Kidney glomerular epithelial cell (primary cell): Measurements from ENCODE around the gene C2orf42.
"Not testable (repeated sequence)": the region's sequence is repeated elsewhere in the genome, so short reads cannot be mapped to it uniquely, and the experiment has no call there.

ENCODE experiments used
- DNase-seq: peaks from one replicate; lab custom pipeline; 2025; lab: John Stamatoyannopoulos, UW

Gene C2orf42

DNA sequence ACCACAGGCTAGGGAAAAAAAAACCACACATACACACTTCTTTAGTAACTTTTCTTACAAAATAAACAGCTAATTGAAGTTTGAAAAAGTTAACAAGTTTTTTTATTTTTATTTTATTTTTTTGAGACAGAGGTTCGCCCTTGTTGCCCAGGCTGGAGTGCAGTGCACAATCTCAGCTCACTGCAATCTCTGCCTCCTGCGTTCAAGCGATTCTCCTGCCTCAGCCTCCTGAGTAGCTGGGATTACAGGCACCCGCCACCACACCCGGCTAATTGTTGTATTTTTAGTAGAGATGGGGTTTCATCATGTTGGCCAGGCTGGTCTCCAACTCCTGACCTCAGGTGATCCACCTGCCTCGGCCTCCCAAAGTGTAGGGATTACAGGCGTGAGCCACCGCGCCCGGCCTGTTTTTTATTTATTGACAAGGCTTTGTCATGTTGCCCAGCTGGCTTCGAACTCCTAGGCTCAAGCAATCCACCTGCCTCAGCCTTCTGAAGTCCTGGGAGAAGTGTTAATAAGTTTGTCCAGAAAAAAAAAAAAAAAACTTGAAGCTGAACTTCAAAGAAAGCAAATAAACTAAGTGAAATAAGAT is 21.1 kb downstream of the C2orf42 start:
- not testable (repeated sequence) for DNase-seq

DNA sequence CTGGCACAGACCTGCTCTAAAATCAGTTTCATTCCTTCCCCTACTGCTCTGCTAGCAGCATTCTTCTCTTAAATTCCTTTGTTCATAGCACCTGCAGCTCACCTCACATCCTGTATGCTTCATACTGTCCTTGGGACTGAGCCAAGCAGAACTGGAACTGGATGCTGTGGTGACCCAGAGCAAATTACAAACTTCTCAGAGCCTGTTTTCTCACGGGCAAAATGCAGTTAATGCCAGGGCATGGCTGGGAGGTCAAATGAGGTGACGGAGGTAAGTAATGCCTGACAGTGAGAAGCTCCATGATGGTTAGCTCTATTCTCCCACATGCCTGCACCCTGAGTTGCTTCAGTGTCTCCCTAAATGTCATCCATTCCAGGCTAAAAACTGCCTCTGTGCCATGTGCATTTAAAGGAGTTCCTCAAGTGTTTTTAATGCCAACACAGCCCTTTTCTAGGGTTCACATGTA is 29.7 kb downstream of the C2orf42 start:
- peak; percentile 10 for DNase-seq

DNA sequence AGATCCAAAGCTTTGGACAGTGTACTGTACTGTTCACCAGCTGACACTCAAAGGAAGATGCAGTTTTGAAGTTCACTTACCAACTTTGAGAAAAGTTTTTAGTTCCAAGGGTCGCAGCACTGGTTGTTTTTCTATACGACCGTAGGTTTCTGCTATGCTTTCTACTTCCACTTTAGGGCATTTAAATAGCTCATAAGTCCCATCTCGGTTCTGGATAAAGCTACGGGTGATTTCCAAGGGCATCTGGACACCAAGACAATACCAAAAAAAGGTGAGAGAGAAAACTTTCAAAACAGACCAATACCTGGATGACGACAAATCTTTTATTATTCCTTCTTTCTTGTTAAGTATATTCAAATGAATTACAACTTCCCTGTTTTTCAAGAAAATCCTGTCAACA is 30.3 kb downstream of the C2orf42 start:
- no peak for DNase-seq

DNA sequence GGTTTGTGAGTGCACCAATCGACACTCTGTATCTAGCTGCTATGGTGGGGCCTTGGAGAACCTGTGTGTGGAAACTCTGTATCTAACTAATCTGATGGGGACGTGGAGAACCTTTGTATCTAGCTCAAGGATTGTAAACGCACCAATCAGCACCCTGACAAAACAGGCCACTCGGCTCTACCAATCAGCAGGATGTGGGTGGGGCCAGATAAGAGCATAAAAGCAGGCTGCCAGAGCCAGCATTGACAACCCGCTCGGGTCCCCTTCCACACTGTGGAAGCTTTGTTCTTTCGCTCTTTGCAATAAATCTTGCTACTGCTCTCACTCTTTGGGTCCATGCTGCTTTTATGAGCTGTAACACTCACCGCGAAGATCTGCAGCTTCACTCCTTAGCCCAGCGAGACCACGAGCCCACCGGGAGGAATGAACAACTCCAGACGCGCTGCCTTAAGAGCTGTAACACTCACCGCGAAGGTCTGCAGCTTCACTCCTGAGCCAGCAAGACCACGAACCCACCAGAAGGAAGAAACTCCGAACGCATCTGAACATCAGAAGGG is 41.6 kb downstream of the C2orf42 start:
- DNase-seq: not testable (repeated sequence)

GRCh38 chr2:70148211-70148760 is 42.5 kb downstream of the C2orf42 start:
- not testable (repeated sequence) for DNase-seq

DNA sequence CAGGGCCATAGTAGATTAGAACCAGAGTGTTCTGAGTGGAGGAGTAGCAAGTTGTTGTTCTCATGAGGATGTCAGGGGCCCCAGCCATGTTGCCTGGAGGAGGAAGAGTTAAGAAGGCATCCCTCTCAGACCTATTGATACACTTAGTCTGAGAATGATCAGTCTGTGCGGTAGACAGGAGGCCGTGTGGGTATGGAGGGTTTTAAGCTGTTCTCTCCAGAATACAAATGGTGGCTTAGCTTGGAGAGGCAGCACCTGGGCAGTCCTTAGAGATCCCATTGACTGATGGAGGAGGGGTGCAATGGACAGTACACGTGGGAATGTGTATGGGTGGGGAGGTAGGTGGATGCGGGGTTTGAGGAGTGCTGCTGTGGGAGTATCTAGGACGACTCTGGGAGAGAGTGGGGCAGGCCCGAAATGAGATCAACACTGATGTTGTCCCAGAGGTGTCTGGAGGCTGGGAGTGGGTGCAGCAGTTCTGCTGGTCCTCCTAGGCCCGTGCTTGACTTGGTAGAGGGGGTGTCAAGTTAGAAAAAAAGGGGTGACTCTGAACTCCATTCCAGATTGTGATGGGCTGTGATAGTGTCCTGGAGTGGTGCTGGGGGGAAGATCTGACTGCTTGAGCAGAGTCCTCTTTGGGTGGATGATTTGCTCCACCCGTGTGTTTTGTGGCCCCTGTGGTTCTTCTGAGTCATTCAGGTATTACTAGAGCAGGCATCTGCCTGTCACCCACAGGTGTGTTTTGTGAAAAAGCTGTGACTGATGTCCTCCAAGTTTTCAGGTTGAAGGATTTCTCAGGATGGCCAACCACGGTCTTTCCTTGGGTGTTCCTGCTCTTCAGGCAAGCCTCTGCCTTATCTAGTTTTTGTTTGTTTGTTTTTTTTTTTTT is 44.7 kb downstream of the C2orf42 start:
- DNase-seq: no peak

DNA sequence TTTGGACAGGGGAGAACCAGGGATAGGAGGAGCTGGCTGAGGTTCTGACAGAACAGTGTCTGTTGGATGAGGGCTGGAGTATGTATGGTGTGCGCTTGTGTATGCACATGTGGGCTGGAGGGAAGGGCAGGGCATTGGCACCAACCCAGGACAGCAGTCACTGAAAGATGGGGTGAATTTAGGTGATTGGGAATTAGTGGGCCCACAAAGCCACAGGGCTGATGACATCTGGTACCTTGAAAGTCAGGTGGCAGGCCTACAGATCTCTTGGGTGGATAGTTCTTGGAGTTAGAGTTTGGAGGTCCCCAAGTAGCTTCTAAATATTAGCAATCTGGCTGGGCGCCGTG is 45.7 kb downstream of the C2orf42 start:
- no peak for DNase-seq

DNA sequence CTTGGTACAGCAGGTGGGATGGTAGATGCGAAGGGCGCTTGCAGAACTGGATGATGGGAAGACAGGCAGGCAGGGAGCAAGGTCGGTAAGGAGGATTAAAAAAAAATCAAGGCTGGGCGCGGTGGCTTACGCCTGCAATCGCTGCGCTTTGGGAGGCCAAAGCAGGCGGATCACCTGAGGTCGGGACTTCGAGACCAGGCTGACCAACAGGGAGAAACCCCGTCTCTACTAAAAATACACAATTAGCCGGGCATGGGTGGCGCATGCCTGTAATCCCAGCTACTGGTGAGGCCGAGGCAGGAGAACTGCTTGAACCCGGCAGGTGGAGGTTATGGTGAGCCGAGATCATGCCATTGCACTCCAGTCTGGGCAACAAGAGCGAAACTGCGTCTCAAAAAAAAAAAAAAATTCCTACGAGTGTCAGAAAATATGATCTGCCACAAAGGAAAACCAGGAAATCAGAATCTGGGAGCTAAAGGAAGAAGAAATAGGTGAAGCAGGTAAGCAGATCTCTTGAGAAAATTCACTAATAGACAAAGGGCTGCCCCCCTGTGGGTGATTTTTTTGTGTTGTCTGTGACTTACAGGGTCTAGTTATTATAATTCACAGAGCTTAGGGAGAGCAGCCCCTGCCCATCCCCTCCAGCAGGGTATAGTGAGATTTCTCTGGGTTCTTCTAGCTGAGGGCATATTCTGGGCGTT is 46.2 kb downstream of the C2orf42 start:
- no peak for DNase-seq

- peak; percentile 51 for DNase-seq
These were observed 47.3 kb downstream of the C2orf42 start for GRCh38 chr2:70143314-70144150.

DNA sequence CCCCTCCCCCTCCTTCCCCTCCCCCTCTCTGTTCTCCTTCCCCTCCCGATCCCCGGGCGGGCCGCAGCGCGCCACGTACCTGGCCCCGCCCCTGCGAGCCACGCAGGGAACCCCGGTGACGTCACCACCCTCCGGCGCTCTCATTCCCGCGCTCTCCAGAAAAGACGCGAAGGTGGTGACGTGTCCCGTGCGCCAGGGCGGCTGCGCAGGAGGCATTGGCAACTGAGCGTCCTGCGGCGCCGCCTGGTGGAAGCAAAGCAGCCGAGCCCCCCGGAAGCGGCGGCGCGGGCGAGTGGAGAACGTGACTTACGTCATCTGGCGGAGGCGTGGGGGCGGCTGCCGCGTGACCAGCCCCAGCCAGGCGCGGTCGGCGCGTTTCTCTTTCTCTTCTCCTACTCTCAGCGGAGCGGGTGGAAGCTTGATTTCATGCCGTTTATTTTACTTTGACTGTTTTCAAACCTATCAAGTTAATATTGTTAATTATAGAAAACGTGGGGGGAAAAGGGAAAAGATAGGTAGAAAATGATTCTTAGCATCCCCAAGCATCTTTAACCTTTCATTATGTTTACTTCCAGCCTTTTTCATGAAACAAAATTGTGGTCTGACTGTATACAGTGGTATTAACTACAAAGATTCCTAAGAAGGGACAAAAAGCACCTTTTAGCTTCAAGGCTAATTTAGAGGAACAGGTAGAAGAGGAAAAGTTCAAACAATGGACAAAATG is 48.1 kb downstream of the C2orf42 start:
- DNase-seq: peak; percentile 98

DNA sequence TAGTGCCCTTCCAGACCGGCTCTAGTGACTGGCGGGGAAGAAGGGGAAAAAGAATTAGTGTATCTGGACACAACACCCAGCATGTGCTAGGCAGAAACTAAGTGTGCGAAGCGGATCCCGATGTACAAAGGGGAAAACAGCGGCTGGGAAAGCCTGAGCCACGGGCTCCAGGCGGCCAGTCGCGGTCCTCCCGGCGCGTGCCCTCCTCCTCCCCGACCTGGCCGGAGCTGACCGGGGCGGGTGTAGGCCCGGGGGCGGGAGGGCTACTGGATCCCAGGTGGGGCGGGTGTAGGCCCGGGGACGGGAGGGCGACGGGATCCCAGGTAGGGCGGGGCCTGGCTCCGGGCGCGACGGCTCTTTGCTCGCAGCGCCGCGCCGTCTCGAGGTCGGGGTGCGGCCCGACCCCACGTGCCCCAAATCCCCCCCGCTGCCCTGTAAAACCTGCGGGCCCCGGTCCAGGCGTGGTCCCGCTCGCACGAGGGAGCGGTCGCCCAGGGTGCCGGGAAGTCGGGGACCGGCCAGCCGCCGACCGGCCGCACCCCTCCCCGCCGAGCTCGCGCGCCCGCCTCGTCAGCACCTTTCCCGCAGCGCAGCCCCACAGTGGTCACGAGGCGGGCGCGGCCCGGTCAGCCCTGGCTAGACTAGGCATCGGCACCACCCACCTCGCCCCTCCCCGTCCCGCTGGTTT is 48.8 kb downstream of the C2orf42 start:
- DNase-seq: peak; percentile 44

DNA sequence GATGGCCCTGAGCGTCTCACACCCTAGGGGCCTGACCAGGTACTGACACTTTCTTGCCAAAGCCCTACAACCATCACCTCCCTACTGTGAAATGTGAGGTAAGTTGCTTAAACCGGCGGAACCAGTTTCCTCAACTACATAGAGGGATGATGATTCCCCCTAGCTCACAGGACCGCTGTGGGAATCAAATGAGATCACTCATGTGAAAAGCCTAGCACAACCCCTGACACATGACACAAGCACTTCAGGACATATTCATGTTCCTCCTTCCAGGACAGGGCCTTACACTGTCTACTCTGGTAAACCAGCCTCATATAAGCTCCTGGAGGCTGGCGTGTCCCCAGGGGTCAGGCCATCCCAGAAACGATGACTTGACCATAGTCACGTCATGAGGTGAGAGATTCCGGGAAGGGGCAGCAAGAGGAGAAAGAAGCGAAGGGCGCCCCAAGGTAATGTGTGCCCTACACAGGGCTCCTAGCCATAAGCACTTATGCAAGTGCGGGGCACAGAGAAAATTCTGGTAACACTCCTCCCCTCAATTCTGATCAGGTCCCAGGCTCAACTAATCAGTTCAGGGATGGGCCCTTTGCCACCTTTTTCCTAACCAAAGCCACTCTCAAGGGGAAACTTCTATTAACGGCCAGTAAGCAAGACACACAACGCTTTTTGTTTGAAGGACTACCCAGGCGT is 49.5 kb downstream of the C2orf42 start:
- peak; percentile 18 for DNase-seq

- no peak for DNase-seq
These were observed 50.0 kb downstream of the C2orf42 start for GRCh38 chr2:70140791-70141211.

- not testable (repeated sequence) for DNase-seq
These were observed 56.4 kb downstream of the C2orf42 start for GRCh38 chr2:70134323-70134983.

GRCh38 chr2:70133491-70134322 is 57.1 kb downstream of the C2orf42 start:
- no peak for DNase-seq

DNA sequence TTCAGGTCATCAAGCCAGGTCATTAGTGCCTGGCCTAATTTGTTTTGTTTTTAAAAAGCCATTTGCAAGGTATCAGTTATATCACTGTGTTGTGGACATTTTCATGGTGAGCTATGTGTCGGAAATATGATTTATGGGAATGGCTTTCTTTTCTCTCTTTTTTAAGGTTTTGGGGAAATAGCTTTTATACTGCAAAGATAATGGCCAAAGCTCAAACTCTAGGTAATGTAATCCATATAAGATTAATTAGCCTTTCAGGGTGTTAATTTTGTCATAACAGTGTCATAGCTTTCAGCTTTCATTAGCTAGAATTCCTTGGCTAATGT is 57.7 kb downstream of the C2orf42 start:
- no peak for DNase-seq

GRCh38 chr2:70132244-70133126 is 58.3 kb downstream of the C2orf42 start:
- DNase-seq: peak; percentile 60
